ENCODE data around the gene CNTN6.

Gene CNTN6

GRCh38 chr3:1346386-1346785 lies 253.6 kb downstream of the CNTN6 start:
- TF ChIP-seq, protein P1, sequence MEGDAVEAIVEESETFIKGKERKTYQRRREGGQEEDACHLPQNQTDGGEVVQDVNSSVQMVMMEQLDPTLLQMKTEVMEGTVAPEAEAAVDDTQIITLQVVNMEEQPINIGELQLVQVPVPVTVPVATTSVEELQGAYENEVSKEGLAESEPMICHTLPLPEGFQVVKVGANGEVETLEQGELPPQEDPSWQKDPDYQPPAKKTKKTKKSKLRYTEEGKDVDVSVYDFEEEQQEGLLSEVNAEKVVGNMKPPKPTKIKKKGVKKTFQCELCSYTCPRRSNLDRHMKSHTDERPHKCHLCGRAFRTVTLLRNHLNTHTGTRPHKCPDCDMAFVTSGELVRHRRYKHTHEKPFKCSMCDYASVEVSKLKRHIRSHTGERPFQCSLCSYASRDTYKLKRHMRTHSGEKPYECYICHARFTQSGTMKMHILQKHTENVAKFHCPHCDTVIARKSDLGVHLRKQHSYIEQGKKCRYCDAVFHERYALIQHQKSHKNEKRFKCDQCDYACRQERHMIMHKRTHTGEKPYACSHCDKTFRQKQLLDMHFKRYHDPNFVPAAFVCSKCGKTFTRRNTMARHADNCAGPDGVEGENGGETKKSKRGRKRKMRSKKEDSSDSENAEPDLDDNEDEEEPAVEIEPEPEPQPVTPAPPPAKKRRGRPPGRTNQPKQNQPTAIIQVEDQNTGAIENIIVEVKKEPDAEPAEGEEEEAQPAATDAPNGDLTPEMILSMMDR (IDR thresholded peaks at IDR 0.05; ENCODE audit: insufficient read depth, low read depth, low read length, missing control alignments) = no peak
- no peak overlapping the region for H3K4me3 ChIP-seq (ENCODE audit: low read length)
- no peak for DNase-seq (ENCODE audit: low read depth)

DNA sequence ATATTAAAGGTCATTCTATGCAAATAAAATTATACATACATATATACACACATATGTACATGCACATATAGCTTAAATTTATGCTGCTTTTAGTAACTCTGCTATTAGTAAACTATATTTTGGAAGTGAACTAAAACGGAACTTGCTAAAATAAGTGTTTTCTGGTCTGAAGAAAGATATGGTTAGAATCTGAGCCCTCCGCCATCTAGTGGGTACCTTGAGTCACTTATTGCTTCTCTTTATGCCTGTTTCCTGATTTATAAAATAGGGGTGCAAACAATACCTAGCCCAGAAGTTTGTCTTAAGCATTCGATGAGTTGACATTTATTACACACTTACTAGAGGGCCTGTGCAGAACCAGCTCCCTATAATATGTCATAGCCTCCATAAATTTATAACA lies 255.7 kb downstream of the CNTN6 start:
- H3K4me3 ChIP-seq (ENCODE audit: low read length) = no peak overlapping the region
- TF ChIP-seq, protein P1 (IDR thresholded peaks at IDR 0.05; ENCODE audit: insufficient read depth, low read depth, low read length, missing control alignments) = no peak
- DNase-seq (ENCODE audit: low read depth) = no peak

- no peak overlapping the region for H3K4me3 ChIP-seq (ENCODE audit: low read length)
- no peak for DNase-seq (ENCODE audit: low read depth)
- TF ChIP-seq, protein P1 (IDR thresholded peaks at IDR 0.05; ENCODE audit: insufficient read depth, low read depth, low read length, missing control alignments) = no peak
These were observed 258.1 kb downstream of the CNTN6 start for GRCh38 chr3:1350885-1351284.

GRCh38 chr3:1355691-1356090 lies 262.9 kb downstream of the CNTN6 start:
- TF ChIP-seq, protein P1 (IDR thresholded peaks at IDR 0.05; ENCODE audit: insufficient read depth, low read depth, low read length, missing control alignments) = no peak
- no peak for DNase-seq (ENCODE audit: low read depth)
- H3K4me3 ChIP-seq (ENCODE audit: low read length) = no peak overlapping the region

GRCh38 chr3:1356101-1356500 lies 263.3 kb downstream of the CNTN6 start:
- DNase-seq (ENCODE audit: low read depth) = no peak
- TF ChIP-seq, protein P1 (IDR thresholded peaks at IDR 0.05; ENCODE audit: insufficient read depth, low read depth, low read length, missing control alignments) = no peak
- H3K4me3 ChIP-seq (ENCODE audit: low read length) = no peak overlapping the region

DNA sequence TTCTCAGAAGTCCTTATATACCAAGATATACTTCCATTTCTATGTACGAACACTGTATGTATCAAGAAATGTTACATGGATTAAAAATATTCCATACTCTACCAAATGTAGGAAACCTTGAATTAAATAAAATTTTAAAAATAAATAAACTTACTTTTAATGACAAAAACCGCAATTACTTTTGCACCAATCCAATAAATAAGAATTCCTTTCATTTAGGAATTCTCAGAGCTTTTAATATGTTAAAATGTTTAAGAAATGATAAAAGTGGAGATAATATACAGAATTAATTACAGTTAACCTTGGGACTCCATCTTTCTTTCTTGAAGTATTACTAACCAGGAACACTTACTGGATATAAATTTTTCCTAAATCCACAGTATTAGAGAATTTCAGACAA lies 272.7 kb downstream of the CNTN6 start:
- TF ChIP-seq, protein P1 (IDR thresholded peaks at IDR 0.05; ENCODE audit: insufficient read depth, low read depth, low read length, missing control alignments) = no peak
- H3K4me3 ChIP-seq (ENCODE audit: low read length) = no peak overlapping the region
- DNase-seq (ENCODE audit: low read depth) = no peak

DNA sequence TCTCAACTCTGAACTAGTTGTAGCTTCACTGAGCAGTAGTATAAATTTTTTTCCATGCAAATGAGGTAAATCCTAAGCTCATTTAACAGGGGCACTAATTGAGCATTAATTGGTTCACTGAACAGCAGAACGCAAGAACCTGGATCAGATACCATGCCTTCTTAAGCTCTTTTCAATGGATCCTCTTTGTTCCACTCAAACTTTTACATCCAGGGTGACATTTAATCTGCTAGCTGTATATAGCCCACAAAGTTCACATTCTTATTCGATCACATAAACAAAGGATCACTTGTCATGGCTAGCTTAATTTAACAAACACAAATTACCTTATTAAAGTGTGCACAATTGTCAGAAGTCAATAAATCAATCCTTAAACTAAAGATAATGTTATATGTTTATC lies 281.6 kb downstream of the CNTN6 start:
- DNase-seq (ENCODE audit: low read depth) = no peak
- H3K4me3 ChIP-seq (ENCODE audit: low read length) = no peak overlapping the region
- TF ChIP-seq, protein P1 (IDR thresholded peaks at IDR 0.05; ENCODE audit: insufficient read depth, low read depth, low read length, missing control alignments) = no peak

Measured in epithelial cell of esophagus (primary cell).